Gastroesophageal sphincter (tissue), 3 donors: ENCODE results near the gene FAM209A.
"Not testable (repeated sequence)": the region's sequence is repeated elsewhere in the genome, so short reads cannot be mapped to it uniquely, and the experiment has no call there.

Experiments used
- CTCF ChIP-seq, 4 experiments: fragments of 200-600 bp in 2 of 4; fragments of 450-650 bp in 2 of 4; sonication (generic) in 1 of 4; IDR thresholded peaks; one replicate each; pipeline ENCODE4 v1.5.1; 2017 to 2019; ENCODE audit warnings: antibody characterized with exemption in 4 of 4, mild to moderate bottlenecking in 2 of 4, moderate library complexity in 2 of 4
- EP300 ChIP-seq: sonication (generic); formaldehyde crosslinking; IDR thresholded peaks from one replicate; pipeline ENCODE4 v1.6.1; 2017; ENCODE audit warnings: antibody characterized with exemption, mild to moderate bottlenecking
- POLR2A ChIP-seq, 2 donors: fragments of 450-650 bp; IDR thresholded peaks; one replicate each; pipeline ENCODE4 v1.6.1; 2017; ENCODE audit warnings: antibody characterized with exemption in 2 of 2, mild to moderate bottlenecking in 2 of 2, moderate library complexity in 1 of 2
- POLR2AphosphoS5 ChIP-seq: sonication (generic); formaldehyde crosslinking; IDR thresholded peaks from one replicate; pipeline ENCODE4 v1.6.1; 2017; ENCODE audit warnings: antibody characterized with exemption

GRCh38 chr20:56564526-56564925 is 40.0 kb downstream of the FAM209A start:
- not testable (repeated sequence) for TF ChIP-seq POLR2A (IDR thresholded peaks at IDR 0.05); CTCF (IDR thresholded peaks at IDR 0.05); POLR2AphosphoS5; EP300
